A549 (cell line): ENCODE results near the gene CNTNAP5. TPM values are rescaled to one million over a fixed set of nuclear protein-coding genes. Genes with fewer than 3 reads are reported as not detected.

Experiments used
- ATAC-seq, 2 experiments: fragments of 200-7000 bp in 1 of 2; fragments of >200 bp in 1 of 2; cut with Nextera tagmentation in 1 of 2; cut with Tn5 transposase in 1 of 2; 3 replicates each; pipeline versions ENCODE4 v1.8.0 to v1.9.1; 2018 to 2020; ENCODE audit warnings: mild to moderate bottlenecking in 1 of 2, moderate library complexity in 1 of 2
- CTCF ChIA-PET: fragments of 300-600 bp; sonication (Branson Sonifier 250); formaldehyde crosslinking; extraction: SDS; loops from one replicate; lab custom pipeline; 2021; ENCODE audit warnings: antibody characterized with exemption, inconsistent platforms; lab: Yijun Ruan, JAX
- POLR2A ChIA-PET: fragments of 350-600 bp; formaldehyde crosslinking; extraction: SDS; loops from one replicate; lab custom pipeline; 2021; ENCODE audit warnings: antibody characterized with exemption, inconsistent platforms; lab: Yijun Ruan, JAX
- DNase-seq, 2 experiments: peaks; one replicate each; pipeline versions ENCODE4 v3.0.0 to v3.0.0-alpha.2; 2011 to 2016; ENCODE audit warnings: low read depth in 1 of 2, low spot score in 1 of 2
- FAIRE-seq: peaks from 2 replicates; lab custom pipeline; 2011; peaks lifted over from hg19 to GRCh38; lab: Jason Lieb, UNC
- H3K27ac ChIP-seq, 2 experiments: fragments of >200 bp; sonication (Bioruptor Twin); formaldehyde crosslinking; 3 replicates each; pipeline ENCODE4 v1.5.1; 2016 to 2017
- H3K4me1 ChIP-seq: fragments of >200 bp; sonication (Bioruptor Twin); formaldehyde crosslinking; 3 replicates; pipeline ENCODE4 v1.6.1; 2016
- H3K4me2 ChIP-seq: fragments of >200 bp; sonication (Bioruptor Twin); formaldehyde crosslinking; 3 replicates; pipeline ENCODE4 v1.6.1; 2016
- H3K4me3 ChIP-seq: fragments of >200 bp; sonication (Bioruptor Twin); formaldehyde crosslinking; 3 replicates; pipeline ENCODE4 v1.5.1; 2016
- H3K9me3 ChIP-seq: fragments of >200 bp; sonication (Bioruptor Twin); formaldehyde crosslinking; 3 replicates; pipeline ENCODE4 v1.6.1; 2016
- ATOH8 ChIP-seq: fragments of 250-450 bp; sonication (Bioruptor Pico); IDR thresholded peaks from 2 replicates; pipeline ENCODE4 v1.5.0; 2020; ENCODE audit warnings: low read depth, mild to moderate bottlenecking, moderate library complexity
- BCL3 ChIP-seq: fragments of >200 bp; sonication (Bioruptor Twin); formaldehyde crosslinking; IDR thresholded peaks from 3 replicates; pipeline ENCODE4 v1.6.1; 2016
- CBX8 ChIP-seq: fragments of 200-600 bp; sonication (generic); IDR thresholded peaks from 2 replicates; pipeline ENCODE4 v1.6.1; 2016
- CEBPB ChIP-seq, 2 experiments: fragments of >200 bp in 1 of 2; sonication (Bioruptor Twin) in 1 of 2; formaldehyde crosslinking in 1 of 2; IDR thresholded peaks; 2 replicates each; pipeline ENCODE4 v1.6.1; 2012 to 2016
- CHD2 ChIP-seq: fragments of 150-350 bp; IDR thresholded peaks from 2 replicates; pipeline ENCODE4 v1.6.1; 2014; ENCODE audit warnings: low read length; ENCODE audit not compliant: partially characterized antibody
- CHD4 ChIP-seq: fragments of 200-600 bp; sonication (generic); IDR thresholded peaks from 2 replicates; pipeline ENCODE4 v1.6.1; 2016; ENCODE audit warnings: antibody characterized with exemption, mild to moderate bottlenecking, borderline replicate concordance
- E2F6 ChIP-seq: IDR thresholded peaks from 2 replicates; pipeline ENCODE4 v1.6.1; 2012; ENCODE audit warnings: low read depth, borderline replicate concordance
- EHMT2 ChIP-seq: fragments of 200-600 bp; sonication (generic); IDR thresholded peaks from 2 replicates; pipeline ENCODE4 v1.6.1; 2016; ENCODE audit warnings: antibody characterized with exemption, low read depth, mild to moderate bottlenecking, moderate library complexity
- ELK1 ChIP-seq: fragments of 150-350 bp; IDR thresholded peaks from 2 replicates; pipeline ENCODE4 v1.6.1; 2014; ENCODE audit warnings: low read depth, mild to moderate bottlenecking, low read length
- EP300 ChIP-seq, 2 experiments: fragments of >200 bp; sonication (Bioruptor Twin); formaldehyde crosslinking; IDR thresholded peaks; 2 replicates in 1 of 2; 3 replicates in 1 of 2; pipeline ENCODE4 v1.6.1; 2016 to 2017
- FOSL2 ChIP-seq, 2 experiments: fragments of 450-650 bp in 1 of 2; fragments of >200 bp in 1 of 2; sonication (Bioruptor Twin) in 1 of 2; formaldehyde crosslinking; IDR thresholded peaks; 2 replicates each; pipeline versions ENCODE4 v1.5.0 to v1.6.1; 2016 to 2020; ENCODE audit warnings: mild to moderate bottlenecking in 1 of 2, moderate library complexity in 1 of 2
- FOXS1 ChIP-seq: fragments of 250-450 bp; sonication (Bioruptor Pico); IDR thresholded peaks from 2 replicates; pipeline ENCODE4 v1.5.0; 2020; ENCODE audit warnings: mild to moderate bottlenecking, moderate library complexity
- HES2 ChIP-seq: fragments of >200 bp; sonication (Bioruptor Twin); formaldehyde crosslinking; IDR thresholded peaks from 2 replicates; pipeline ENCODE4 v1.6.1; 2016
- HEYL ChIP-seq: fragments of 250-450 bp; sonication (Bioruptor Pico); IDR thresholded peaks from 2 replicates; pipeline ENCODE4 v1.8.0; 2021; ENCODE audit warnings: mild to moderate bottlenecking, moderate library complexity
- JUNB ChIP-seq: fragments of >200 bp; sonication (Bioruptor Twin); formaldehyde crosslinking; IDR thresholded peaks from 2 replicates; pipeline ENCODE4 v1.6.1; 2016
- MAZ ChIP-seq: fragments of 150-350 bp; IDR thresholded peaks from 2 replicates; pipeline ENCODE4 v1.6.1; 2014; ENCODE audit warnings: antibody characterized with exemption, low read depth, low read length, borderline replicate concordance
- NPAS2 ChIP-seq: fragments of 250-450 bp; sonication (Bioruptor Pico); IDR thresholded peaks from 2 replicates; pipeline ENCODE4 v1.8.0; 2022; ENCODE audit warnings: mild to moderate bottlenecking, moderate library complexity, borderline replicate concordance
- POLR2A ChIP-seq: IDR thresholded peaks from 2 replicates; pipeline ENCODE4 v1.6.1; 2012; ENCODE audit warnings: mild to moderate bottlenecking, low read length
- POLR2AphosphoS2 ChIP-seq: conservative IDR thresholded peaks from 2 replicates; pipeline ENCODE4 v1.6.1; 2012; ENCODE audit warnings: low read length, improper control_type of control experiment, inconsistent platforms
- RAD21 ChIP-seq, 2 experiments: fragments of >200 bp in 1 of 2; sonication (Bioruptor Twin) in 1 of 2; formaldehyde crosslinking in 1 of 2; IDR thresholded peaks in 1 of 2; conservative IDR thresholded peaks in 1 of 2; 2 replicates in 1 of 2; 3 replicates in 1 of 2; pipeline ENCODE4 v1.6.1; 2012 to 2018; ENCODE audit warnings: inconsistent platforms in 1 of 2
- RFX5 ChIP-seq: fragments of 450-650 bp; IDR thresholded peaks from 2 replicates; pipeline ENCODE4 v1.7.1; 2014; ENCODE audit warnings: antibody characterized with exemption, mild to moderate bottlenecking, moderate library complexity
- SREBF2 ChIP-seq: fragments of 450-650 bp; IDR thresholded peaks from 2 replicates; pipeline ENCODE4 v1.6.1; 2014; ENCODE audit warnings: mild to moderate bottlenecking, moderate library complexity
- USF2 ChIP-seq: fragments of 450-650 bp; IDR thresholded peaks from 2 replicates; pipeline ENCODE4 v1.6.1; 2014; ENCODE audit warnings: antibody characterized with exemption
- ZFP36 ChIP-seq: fragments of 450-650 bp; IDR thresholded peaks from 2 replicates; pipeline ENCODE4 v1.6.1; 2014; ENCODE audit warnings: borderline replicate concordance; ENCODE audit not compliant: partially characterized antibody
- WGBS: methylation state at CpG from one replicate; pipeline ENCODE4 v1.1.6; 2017; ENCODE audit errors: missing lambda C conversion rate; 5-methylcytosine and 5-hydroxymethylcytosine counted together
- polyA plus RNA-seq, 4 experiments: library from polyadenylated mRNA; depleted of rRNA in 3 of 4; stranded (reverse); fragments of >200 nt; fragmentation: RNase III in 1 of 4; extraction: RNeasy Plus Mini Kit Qiagen cat#74134 plus additional on column Dnase treatment in 1 of 4; gene quantifications; 2 replicates in 3 of 4; 3 replicates in 1 of 4; pipeline ENCODE4 v1.2.3, GENCODE V29; 2011 to 2017

Gene CNTNAP5
- polyA plus RNA-seq, 2 of the 4 experiments (the other 2 are of a cell fraction) = not detected

- ChIA-PET CTCF (no interaction called here), POLR2A (no interaction called here)
- no peak for ATAC-seq
- Histone ChIP-seq H3K4me3 (no peak overlapping the region), H3K4me2 (no peak overlapping the region), H3K27ac (no peak overlapping the region), H3K4me1 (no peaks in the 10 kb centered on the region), H3K9me3 (no peaks in the 10 kb centered on the region)
- no peak for TF ChIP-seq HEYL (CRISPR knock-in tag)
- no peak for TF ChIP-seq ZFP36
- TF ChIP-seq ELK1 = no peak
- TF ChIP-seq NPAS2 (CRISPR knock-in tag) = no peak
- TF ChIP-seq CEBPB (IDR thresholded peaks at IDR 0.05) = no peak
- no peak for TF ChIP-seq CBX8
- no peak for TF ChIP-seq HES2
- no peak for TF ChIP-seq ATOH8 (CRISPR knock-in tag)
- TF ChIP-seq CHD2 = no peak
- no peak for TF ChIP-seq MAZ
- TF ChIP-seq POLR2A = no peak
- TF ChIP-seq EP300 (IDR thresholded peaks at IDR 0.05) = no peak
- TF ChIP-seq CHD4 = no peak
- TF ChIP-seq FOXS1 = no peak
- TF ChIP-seq USF2 = no peak
- TF ChIP-seq BCL3 = no peak
- no peak for TF ChIP-seq EHMT2
- no peak for TF ChIP-seq SREBF2
- no peak for TF ChIP-seq E2F6
- DNase-seq = no peak
- FAIRE-seq = no peak
These were observed 137.2 kb downstream of the CNTNAP5 start for GRCh38 chr2:124162256-124162655.

GRCh38 chr2:124163840-124164239 is 138.8 kb downstream of the CNTNAP5 start:
- WGBS = 6% methylated on average over 2 of the region's 2 CpGs
- ChIA-PET CTCF (no interaction called here), POLR2A (no interaction called here)
- no peak for FAIRE-seq
- H3K27ac ChIP-seq = no peak overlapping the region
- H3K4me2 ChIP-seq = no peak overlapping the region
- ATAC-seq = no peak
- no peak overlapping the region for H3K4me3 ChIP-seq
- TF ChIP-seq POLR2AphosphoS2 = no peak
- no peak for TF ChIP-seq RAD21 (conservative IDR thresholded peaks at IDR 0.05 in 1 of 2, IDR thresholded peaks at IDR 0.05 in 1 of 2)
- TF ChIP-seq JUNB = no peak
- no peak for TF ChIP-seq HEYL (CRISPR knock-in tag)
- no peak for TF ChIP-seq SREBF2
- no peak for TF ChIP-seq RFX5
- TF ChIP-seq FOSL2 (IDR thresholded peaks at IDR 0.05) = no peak
- TF ChIP-seq FOSL2 (CRISPR knock-in tag; IDR thresholded peaks at IDR 0.05) = no peak
- TF ChIP-seq, all 56 proteins: peak for 0
- H3K4me1 ChIP-seq = no peaks in the 10 kb centered on the region
- DNase-seq = no peak
- no peaks in the 10 kb centered on the region for H3K9me3 ChIP-seq
